ENCODE measurements around the gene FBLIM1.

DNA sequence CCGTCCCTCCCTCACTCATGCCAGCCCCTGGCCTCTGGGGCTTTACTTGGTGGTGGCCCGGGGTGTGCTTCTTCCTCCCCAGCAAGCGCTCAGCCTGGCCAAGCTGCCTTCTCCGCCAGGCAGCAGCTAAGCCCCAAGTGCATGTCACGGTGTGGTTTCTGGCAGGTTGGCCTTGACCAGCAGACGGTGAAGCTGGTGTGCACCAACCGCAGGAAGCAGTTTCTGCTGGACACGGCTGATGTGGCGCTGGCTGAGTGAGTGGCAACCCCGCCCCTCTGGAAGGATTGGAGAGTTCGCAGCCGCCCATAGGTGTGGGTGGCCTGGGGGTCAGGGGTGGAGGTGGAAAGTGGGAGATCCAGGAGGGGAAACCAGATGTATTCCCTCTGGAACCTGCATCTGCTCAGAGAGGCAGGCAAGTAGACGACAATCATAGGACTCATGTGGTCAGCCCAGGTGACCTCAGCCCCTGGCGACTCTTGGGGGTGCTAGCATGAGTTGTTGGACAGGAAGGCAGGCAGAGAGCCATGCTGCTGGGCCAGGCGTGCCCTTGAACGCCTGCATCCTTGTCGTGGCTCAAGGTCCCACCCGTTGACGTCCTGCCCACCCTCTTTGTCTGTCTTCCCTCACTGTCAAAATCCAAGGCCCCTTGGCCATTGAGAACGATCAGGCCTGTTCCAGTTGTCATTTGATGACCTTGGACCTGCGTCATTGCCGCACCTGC lies 29.5 kb upstream of the FBLIM1 start:
- TF ChIP-seq, protein P1, sequence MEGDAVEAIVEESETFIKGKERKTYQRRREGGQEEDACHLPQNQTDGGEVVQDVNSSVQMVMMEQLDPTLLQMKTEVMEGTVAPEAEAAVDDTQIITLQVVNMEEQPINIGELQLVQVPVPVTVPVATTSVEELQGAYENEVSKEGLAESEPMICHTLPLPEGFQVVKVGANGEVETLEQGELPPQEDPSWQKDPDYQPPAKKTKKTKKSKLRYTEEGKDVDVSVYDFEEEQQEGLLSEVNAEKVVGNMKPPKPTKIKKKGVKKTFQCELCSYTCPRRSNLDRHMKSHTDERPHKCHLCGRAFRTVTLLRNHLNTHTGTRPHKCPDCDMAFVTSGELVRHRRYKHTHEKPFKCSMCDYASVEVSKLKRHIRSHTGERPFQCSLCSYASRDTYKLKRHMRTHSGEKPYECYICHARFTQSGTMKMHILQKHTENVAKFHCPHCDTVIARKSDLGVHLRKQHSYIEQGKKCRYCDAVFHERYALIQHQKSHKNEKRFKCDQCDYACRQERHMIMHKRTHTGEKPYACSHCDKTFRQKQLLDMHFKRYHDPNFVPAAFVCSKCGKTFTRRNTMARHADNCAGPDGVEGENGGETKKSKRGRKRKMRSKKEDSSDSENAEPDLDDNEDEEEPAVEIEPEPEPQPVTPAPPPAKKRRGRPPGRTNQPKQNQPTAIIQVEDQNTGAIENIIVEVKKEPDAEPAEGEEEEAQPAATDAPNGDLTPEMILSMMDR (IDR thresholded peaks at IDR 0.05): no peak
- no peak for TF ChIP-seq POLR2A (IDR thresholded peaks at IDR 0.05)
